Gastrocnemius medialis (tissue), 4 donors: ENCODE data around the gene BCL2L12.

ENCODE experiments used
- POLR2A ChIP-seq, 2 donors: fragments of 450-650 bp; IDR thresholded peaks; one replicate each; pipeline ENCODE4 v1.6.1; 2017; ENCODE audit warnings: antibody characterized with exemption in 2 of 2, mild to moderate bottlenecking in 2 of 2, moderate library complexity in 2 of 2
- TF ChIP-seq, protein P1 (sequence below), 5 experiments: fragments of 450-650 bp in 3 of 5; fragments of 200-600 bp in 2 of 5; sonication (generic) in 2 of 5; IDR thresholded peaks in 4 of 5; conservative IDR thresholded peaks in 1 of 5; 1 replicate in 4 of 5; 2 replicates in 1 of 5; pipeline ENCODE4 v1.5.1; 2016 to 2019; ENCODE audit warnings: antibody characterized with exemption in 5 of 5, mild to moderate bottlenecking in 3 of 5, moderate library complexity in 3 of 5

DNA sequence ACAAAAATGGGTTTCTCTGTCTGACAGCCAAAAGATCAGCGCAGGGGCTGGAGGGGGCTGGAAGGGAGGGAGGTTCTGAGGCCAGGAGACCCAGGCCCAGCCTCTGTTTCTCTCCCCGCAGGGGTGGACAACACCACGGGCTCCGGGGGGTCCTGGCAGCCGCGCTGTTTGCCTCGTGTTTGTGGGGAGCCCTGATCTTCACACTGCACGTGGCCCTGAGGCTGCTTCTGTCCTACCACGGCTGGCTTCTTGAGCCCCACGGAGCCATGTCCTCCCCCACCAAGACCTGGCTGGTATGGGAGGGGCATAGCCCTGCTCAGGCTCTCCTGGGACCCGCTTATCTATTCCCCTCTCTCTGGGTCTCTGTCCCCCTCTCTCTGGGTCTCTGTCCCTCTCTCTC is 34.8 kb downstream of the BCL2L12 start:
- TF ChIP-seq, protein P1, sequence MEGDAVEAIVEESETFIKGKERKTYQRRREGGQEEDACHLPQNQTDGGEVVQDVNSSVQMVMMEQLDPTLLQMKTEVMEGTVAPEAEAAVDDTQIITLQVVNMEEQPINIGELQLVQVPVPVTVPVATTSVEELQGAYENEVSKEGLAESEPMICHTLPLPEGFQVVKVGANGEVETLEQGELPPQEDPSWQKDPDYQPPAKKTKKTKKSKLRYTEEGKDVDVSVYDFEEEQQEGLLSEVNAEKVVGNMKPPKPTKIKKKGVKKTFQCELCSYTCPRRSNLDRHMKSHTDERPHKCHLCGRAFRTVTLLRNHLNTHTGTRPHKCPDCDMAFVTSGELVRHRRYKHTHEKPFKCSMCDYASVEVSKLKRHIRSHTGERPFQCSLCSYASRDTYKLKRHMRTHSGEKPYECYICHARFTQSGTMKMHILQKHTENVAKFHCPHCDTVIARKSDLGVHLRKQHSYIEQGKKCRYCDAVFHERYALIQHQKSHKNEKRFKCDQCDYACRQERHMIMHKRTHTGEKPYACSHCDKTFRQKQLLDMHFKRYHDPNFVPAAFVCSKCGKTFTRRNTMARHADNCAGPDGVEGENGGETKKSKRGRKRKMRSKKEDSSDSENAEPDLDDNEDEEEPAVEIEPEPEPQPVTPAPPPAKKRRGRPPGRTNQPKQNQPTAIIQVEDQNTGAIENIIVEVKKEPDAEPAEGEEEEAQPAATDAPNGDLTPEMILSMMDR (IDR thresholded peaks at IDR 0.05 in 4 of 5, conservative IDR thresholded peaks at IDR 0.05 in 1 of 5), result no peak
- TF ChIP-seq POLR2A (IDR thresholded peaks at IDR 0.05), result no peak
